GM23248 (cell line): Measurements from ENCODE around the gene TRAPPC12. TPM values are rescaled to one million over a fixed set of nuclear protein-coding genes. Genes with fewer than 3 reads are reported as not detected.

ENCODE experiments used
- DNase-seq: peaks from one replicate; pipeline ENCODE4 v3.0.0-alpha.2; 2015
- H2AFZ ChIP-seq: fragments of 200-600 bp; sonication (generic); 2 replicates; pipeline ENCODE4 v1.6.1; 2016; ENCODE audit warnings: antibody characterized with exemption
- H3F3A ChIP-seq: fragments of 200-600 bp; sonication (generic); 2 replicates; pipeline ENCODE4 v1.6.1; 2016; ENCODE audit warnings: mild to moderate bottlenecking, antibody characterized with exemption, mixed run types; ENCODE audit not compliant: insufficient read depth
- H3K27ac ChIP-seq: fragments of 200-600 bp; sonication (generic); 2 replicates; pipeline ENCODE4 v1.5.1; 2016; ENCODE audit warnings: mild to moderate bottlenecking
- H3K27me3 ChIP-seq: fragments of 200-600 bp; sonication (generic); replicated peaks from 2 replicates; pipeline ENCODE4 v1.6.1; 2016; ENCODE audit warnings: mild to moderate bottlenecking; ENCODE audit not compliant: insufficient read depth
- H3K36me3 ChIP-seq: fragments of 200-600 bp; sonication (generic); 2 replicates; pipeline ENCODE4 v1.6.1; 2016; ENCODE audit warnings: low read depth, mild to moderate bottlenecking
- H3K4me1 ChIP-seq: fragments of 200-600 bp; sonication (generic); 2 replicates; pipeline ENCODE4 v1.6.1; 2016; ENCODE audit warnings: mild to moderate bottlenecking; ENCODE audit not compliant: insufficient read depth
- H3K4me2 ChIP-seq: fragments of 200-600 bp; sonication (generic); one replicate; pipeline ENCODE4 v1.6.1; 2016; ENCODE audit warnings: mild to moderate bottlenecking; ENCODE audit not compliant: unreplicated experiment
- H3K4me3 ChIP-seq: fragments of 200-600 bp; sonication (generic); 2 replicates; pipeline ENCODE4 v1.5.1; 2016; ENCODE audit warnings: mild to moderate bottlenecking
- H3K79me2 ChIP-seq: fragments of 200-600 bp; sonication (generic); 2 replicates; pipeline ENCODE4 v1.6.1; 2016; ENCODE audit warnings: mild to moderate bottlenecking; ENCODE audit not compliant: insufficient read depth
- H3K9ac ChIP-seq: fragments of 200-600 bp; sonication (generic); 2 replicates; pipeline ENCODE4 v1.6.1; 2016; ENCODE audit warnings: mild to moderate bottlenecking
- H3K9me2 ChIP-seq: fragments of 200-600 bp; sonication (generic); 2 replicates; pipeline ENCODE4 v1.6.1; 2016; ENCODE audit warnings: mixed run types, mild to moderate bottlenecking, moderate library complexity; ENCODE audit not compliant: insufficient read depth
- H3K9me3 ChIP-seq: fragments of 200-600 bp; sonication (generic); one replicate; pipeline ENCODE4 v1.6.1; 2017; ENCODE audit warnings: low read depth
- H4K20me1 ChIP-seq: fragments of 200-600 bp; sonication (generic); 2 replicates; pipeline ENCODE4 v1.6.0; 2016; ENCODE audit not compliant: insufficient read depth
- EZH2 ChIP-seq: fragments of 200-600 bp; sonication (generic); IDR thresholded peaks from 2 replicates; pipeline ENCODE4 v1.6.1; 2018; ENCODE audit warnings: antibody characterized with exemption, mild to moderate bottlenecking; ENCODE audit not compliant: insufficient read depth, poor library complexity, severe bottlenecking
- EZH2phosphoT487 ChIP-seq: fragments of 200-600 bp; sonication (generic); IDR thresholded peaks from 2 replicates; pipeline ENCODE4 v1.6.1; 2018; ENCODE audit warnings: antibody characterized with exemption, moderate library complexity, mild to moderate bottlenecking, low read depth; ENCODE audit not compliant: insufficient read depth
- WGBS, 2 experiments: methylation state at CpG; one replicate each; pipeline ENCODE4 v1.1.6; 2015 to 2017; ENCODE audit warnings: low lambda C conversion rate in 2 of 2, low coverage in 1 of 2; ENCODE audit errors: missing lambda C conversion rate in 2 of 2; 5-methylcytosine and 5-hydroxymethylcytosine counted together
- in situ Hi-C: fragments of 300-500 bp; cut with MboI; formaldehyde crosslinking; loops from 2 replicates; pipeline ENCODE4 v1.15.0; 2020
- polyA plus RNA-seq: library from polyadenylated mRNA; unstranded; fragments of >200 nt; fragmentation: Nextera tagmentation; extraction: Ambion mirVana; gene quantifications from 2 replicates; pipeline ENCODE4 v1.2.1, GENCODE V29; 2016
- total RNA-seq: library from RNA; depleted of rRNA; stranded (reverse); fragments of >200 nt; shearing (Covaris generic); gene quantifications from 2 replicates; pipeline ENCODE4 v1.2.3, GENCODE V29; 2014

The TRAPPC12 gene
- total and polyA plus RNA-seq, 2 experiments from 2014 or later: 29.3 to 48.1 TPM

DNA sequence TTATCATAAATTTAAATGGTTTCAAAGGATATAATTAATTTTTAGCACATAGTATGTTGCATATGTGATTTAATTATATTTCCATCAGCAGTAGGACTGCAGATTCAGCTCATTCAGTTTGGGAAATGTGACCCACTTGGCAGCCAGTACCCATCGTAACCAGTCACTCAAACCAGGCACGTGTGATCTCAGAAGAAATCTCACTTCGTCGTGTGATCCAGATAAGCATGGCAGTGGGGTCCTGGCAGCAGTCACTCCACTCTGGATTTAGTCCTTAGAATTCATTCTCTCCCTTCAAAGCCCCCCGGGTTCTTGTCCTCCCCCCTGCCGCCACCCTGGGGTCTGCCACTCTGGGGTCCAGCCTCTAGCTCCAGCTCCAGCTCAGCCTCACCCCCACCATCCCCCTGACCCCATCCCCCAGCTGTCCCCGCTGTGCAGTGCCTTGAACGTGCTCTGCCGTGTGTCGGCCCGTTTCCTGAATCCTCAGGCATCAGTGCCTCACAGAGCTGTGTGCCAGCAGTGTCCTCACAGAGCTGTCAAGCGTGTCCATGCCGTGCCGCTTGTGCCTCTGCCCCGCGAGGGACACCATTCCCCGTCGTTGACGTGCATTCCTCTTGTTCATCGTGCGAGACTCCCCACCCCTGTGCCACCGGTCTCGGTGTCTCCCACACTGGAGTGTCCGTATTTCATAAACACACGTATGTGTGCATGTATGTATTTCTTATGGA is 34.8 kb downstream of the TRAPPC12 start:
- DNase-seq: no peak
- 89 to 93% methylated on average over 24 to 25 of the region's 25 CpGs for WGBS, 2 experiments
- H3K27me3 ChIP-seq: no peaks in the 10 kb centered on the region
- no peak overlapping the region for H3K4me3 ChIP-seq
- peaks cover 11% of the 10 kb centered on the region; the same call in 1 of the 2 replicates for H3K36me3 ChIP-seq
- no peak overlapping the region for H3K9ac ChIP-seq
- no peak for TF ChIP-seq EZH2phosphoT487
- TF ChIP-seq EZH2: no peak
- no peaks in the 10 kb centered on the region for H3F3A ChIP-seq
- H3K4me2 ChIP-seq: no peak overlapping the region
- no peak overlapping the region for H2AFZ ChIP-seq
- no peaks in the 10 kb centered on the region for H3K9me2 ChIP-seq
- H3K4me1 ChIP-seq: no peaks in the 10 kb centered on the region
- H3K79me2 ChIP-seq: peaks cover 38% of the 10 kb centered on the region
- H3K9me3 ChIP-seq: no peaks in the 10 kb centered on the region
- H4K20me1 ChIP-seq: no peaks in the 10 kb centered on the region
- in situ Hi-C loops: no loop called here
- no peak overlapping the region for H3K27ac ChIP-seq

- no peak overlapping the region for H2AFZ ChIP-seq
- H3F3A ChIP-seq: no peaks in the 10 kb centered on the region
- WGBS, 2 experiments: 79 to 91% methylated on average over 10 to 11 of the region's 11 CpGs
- in situ Hi-C loops: no loop called here
- H3K9me3 ChIP-seq: no peaks in the 10 kb centered on the region
- H3K9me2 ChIP-seq: no peaks in the 10 kb centered on the region
- no peak overlapping the region for H3K9ac ChIP-seq
- no peaks in the 10 kb centered on the region for H3K4me1 ChIP-seq
- 0 out of 2 replicates have a peak, but pooled peaks cover 6% of the 10 kb centered on the region for H3K36me3 ChIP-seq
- no peak overlapping the region for H3K4me3 ChIP-seq
- no peaks in the 10 kb centered on the region for H4K20me1 ChIP-seq
- no peak overlapping the region for H3K27ac ChIP-seq
- TF ChIP-seq EZH2: no peak
- TF ChIP-seq EZH2phosphoT487: no peak
- no peak overlapping the region for H3K4me2 ChIP-seq
- H3K27me3 ChIP-seq: no peaks in the 10 kb centered on the region
- no peak for DNase-seq
- peaks cover 11% of the 10 kb centered on the region; the same call in 1 of the 2 replicates for H3K79me2 ChIP-seq
Measured at GRCh38 chr2:3418766-3419404, 39.4 kb downstream of the TRAPPC12 start.

GRCh38 chr2:3420076-3420768 is 40.7 kb downstream of the TRAPPC12 start:
- no peak overlapping the region for H2AFZ ChIP-seq
- H3K36me3 ChIP-seq: peaks cover 15% of the 10 kb centered on the region; the same call in 1 of the 2 replicates
- 83 to 86% methylated on average over 13 of the region's 13 CpGs for WGBS, 2 experiments
- no peaks in the 10 kb centered on the region for H3F3A ChIP-seq
- TF ChIP-seq EZH2phosphoT487: no peak
- TF ChIP-seq EZH2: no peak
- H3K9ac ChIP-seq: no peak overlapping the region
- in situ Hi-C loops: no loop called here
- H3K9me2 ChIP-seq: no peaks in the 10 kb centered on the region
- H3K27me3 ChIP-seq: no peaks in the 10 kb centered on the region
- H3K4me1 ChIP-seq: no peaks in the 10 kb centered on the region
- H3K27ac ChIP-seq: no peak overlapping the region
- H4K20me1 ChIP-seq: no peaks in the 10 kb centered on the region
- H3K79me2 ChIP-seq: peaks cover 16% of the 10 kb centered on the region; the same call in 1 of the 2 replicates
- no peak for DNase-seq
- H3K9me3 ChIP-seq: no peaks in the 10 kb centered on the region
- no peak overlapping the region for H3K4me2 ChIP-seq
- H3K4me3 ChIP-seq: no peak overlapping the region

- no peak overlapping the region for H3K9ac ChIP-seq
- H3K4me1 ChIP-seq: no peaks in the 10 kb centered on the region
- no peaks in the 10 kb centered on the region for H3K9me3 ChIP-seq
- no peak overlapping the region for H3K4me2 ChIP-seq
- peaks cover 19% of the 10 kb centered on the region; the same call in 1 of the 2 replicates for H3K36me3 ChIP-seq
- no peak for DNase-seq
- WGBS, 2 experiments: 88 to 89% methylated on average over 14 of the region's 14 CpGs
- H2AFZ ChIP-seq: no peak overlapping the region
- in situ Hi-C loops: no loop called here
- no peak overlapping the region for H3K4me3 ChIP-seq
- no peaks in the 10 kb centered on the region for H3K27me3 ChIP-seq
- H4K20me1 ChIP-seq: no peaks in the 10 kb centered on the region
- TF ChIP-seq EZH2: no peak
- TF ChIP-seq EZH2phosphoT487: no peak
- no peaks in the 10 kb centered on the region for H3F3A ChIP-seq
- H3K27ac ChIP-seq: no peak overlapping the region
- H3K79me2 ChIP-seq: peaks cover 16% of the 10 kb centered on the region; the same call in 1 of the 2 replicates
- no peaks in the 10 kb centered on the region for H3K9me2 ChIP-seq
Measured at GRCh38 chr2:3420769-3421397, 41.4 kb downstream of the TRAPPC12 start.
